Measurements from ENCODE around the gene LY86.

GRCh38 chr6:6694368-6694780 lies 105.9 kb downstream of the LY86 start:
- TF ChIP-seq CTCF (IDR thresholded peaks at IDR 0.05) = no peak
- no peak for TF ChIP-seq EZH2 (IDR thresholded peaks at IDR 0.05; ENCODE audit: borderline replicate concordance, insufficient read depth, low read depth, low read length, poor library complexity, severe bottlenecking)

Data from B cell (primary cell).